ENCODE measurements around the gene RFPL2. TPM values are rescaled to one million over a fixed set of nuclear protein-coding genes. Genes with fewer than 3 reads are reported as not detected.

RFPL2 gene
- total RNA-seq, 2 experiments from 2014 or later = not detected

GRCh38 chr22:32217465-32217864 is 12.6 kb upstream of the RFPL2 start:
- intact Hi-C loops (cut with micrococcal nuclease) = no loop called here
- H3K36me3 Mint-ChIP-seq (ENCODE audit: low read depth) = no peaks in the 10 kb centered on the region
- no peak for TF ChIP-seq CTCF (IDR thresholded peaks at IDR 0.05)
- POLR2A ChIA-PET = no interaction called here
- no peaks in the 10 kb centered on the region for H3K4me1 Mint-ChIP-seq (ENCODE audit: low read depth)
- no peak overlapping the region for H3K27ac Mint-ChIP-seq
- no peak for ATAC-seq
- no peak for DNase-seq
- CTCF ChIA-PET = no interaction called here
- no peak overlapping the region for H3K4me3 Mint-ChIP-seq
- no peaks in the 10 kb centered on the region for H3K9me3 Mint-ChIP-seq
- peaks cover 13% of the 10 kb centered on the region for H3K27me3 Mint-ChIP-seq

DNA sequence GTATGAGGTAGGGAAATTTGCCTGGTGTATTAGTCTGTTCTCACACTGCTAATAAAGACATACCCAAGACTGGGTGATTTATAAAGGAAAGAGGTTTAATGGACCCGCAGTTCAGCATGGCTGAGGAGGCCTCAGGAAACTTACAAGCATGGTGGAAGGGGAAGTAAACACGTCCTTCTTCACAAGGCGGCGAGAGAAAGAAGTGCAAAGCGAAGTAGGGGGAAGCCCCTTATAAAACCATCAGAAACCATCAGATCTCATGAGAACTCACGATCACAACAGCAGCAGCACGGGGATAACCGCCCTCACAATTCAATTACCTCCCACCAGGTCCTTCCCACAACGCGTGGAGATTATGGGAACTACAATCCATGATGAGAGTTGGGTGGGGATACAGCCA is 12.0 kb upstream of the RFPL2 start:
- Mint-ChIP-seq H3K36me3 (ENCODE audit: low read depth) (no peaks in the 10 kb centered on the region), H3K27me3 (peaks cover 13% of the 10 kb centered on the region), H3K9me3 (no peaks in the 10 kb centered on the region), H3K4me3 (no peak overlapping the region), H3K27ac (no peak overlapping the region), H3K4me1 (ENCODE audit: low read depth) (no peaks in the 10 kb centered on the region)
- intact Hi-C loops (cut with micrococcal nuclease) = no loop called here
- no peak for ATAC-seq
- ChIA-PET CTCF (no interaction called here), POLR2A (no interaction called here)
- TF ChIP-seq CTCF (IDR thresholded peaks at IDR 0.05) = no peak
- DNase-seq = no peak

DNA sequence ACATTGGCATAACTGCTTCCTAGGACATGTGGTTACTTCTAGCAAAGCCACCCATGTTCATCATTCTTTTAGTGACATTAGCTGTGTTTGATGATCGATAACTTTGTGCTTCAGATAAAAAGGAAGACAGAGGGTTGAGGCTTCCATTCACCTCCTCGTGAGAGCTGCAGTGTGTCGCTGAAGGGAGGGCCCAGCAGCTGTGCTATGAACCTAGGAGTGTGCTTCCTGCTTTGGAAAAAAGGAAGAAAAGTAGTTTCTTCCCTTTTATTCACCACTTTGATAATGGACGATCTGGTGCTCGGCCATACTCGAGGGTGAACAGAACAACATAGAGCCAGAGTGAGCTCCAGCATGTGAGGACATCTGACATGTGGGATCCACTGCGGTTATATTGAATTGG is 6.1 kb upstream of the RFPL2 start:
- peaks cover 5% of the 10 kb centered on the region for H3K27me3 Mint-ChIP-seq
- no peaks in the 10 kb centered on the region for H3K9me3 Mint-ChIP-seq
- H3K4me1 Mint-ChIP-seq (ENCODE audit: low read depth) = no peaks in the 10 kb centered on the region
- H3K27ac Mint-ChIP-seq = no peak overlapping the region
- POLR2A ChIA-PET = interaction anchor here (0.6 to 1.3 kb wide), 3 partner anchors 135 to 253 kb away, joined by 3 to 5 read pairs (median 3); no protein-coding TSS in a partner anchor
- no peak for ATAC-seq
- DNase-seq = no peak
- no peaks in the 10 kb centered on the region for H3K36me3 Mint-ChIP-seq (ENCODE audit: low read depth)
- TF ChIP-seq CTCF (IDR thresholded peaks at IDR 0.05) = no peak
- intact Hi-C loops (cut with micrococcal nuclease) = no loop called here
- no peak overlapping the region for H3K4me3 Mint-ChIP-seq
- CTCF ChIA-PET = interaction anchor here (1.0 kb wide), 1 partner anchor 55 kb away, joined by 3 read pairs; no protein-coding TSS in a partner anchor

DNA sequence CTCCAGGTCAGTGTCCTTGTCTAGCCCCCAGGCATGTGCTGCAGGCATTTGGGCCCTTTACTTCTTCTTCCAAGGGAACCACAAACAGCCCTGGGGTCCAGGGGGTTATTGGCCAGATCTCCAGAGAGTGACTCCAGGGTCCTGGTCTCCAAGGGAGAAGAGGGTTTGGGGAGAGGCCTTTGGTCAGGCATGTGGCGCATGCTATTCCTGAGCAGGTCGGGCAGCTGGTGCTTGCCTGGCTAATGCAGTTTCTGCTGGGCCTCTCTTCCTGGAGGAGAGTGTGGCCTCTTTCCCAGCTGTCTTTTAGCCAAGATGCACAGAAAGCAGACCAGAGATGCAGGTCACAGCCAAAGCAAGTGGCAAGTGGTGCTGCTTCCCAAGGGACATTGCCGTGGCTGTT is 3.8 kb upstream of the RFPL2 start:
- Mint-ChIP-seq H3K36me3 (ENCODE audit: low read depth) (no peaks in the 10 kb centered on the region), H3K4me1 (ENCODE audit: low read depth) (peaks cover 1% of the 10 kb centered on the region), H3K27ac (no peak overlapping the region), H3K4me3 (no peak overlapping the region), H3K27me3 (peaks cover 10% of the 10 kb centered on the region), H3K9me3 (no peaks in the 10 kb centered on the region)
- TF ChIP-seq CTCF (IDR thresholded peaks at IDR 0.05) = no peak
- ChIA-PET POLR2A (no interaction called here), CTCF (no interaction called here)
- DNase-seq = no peak
- no peak for ATAC-seq
- intact Hi-C loops (cut with micrococcal nuclease) = no loop called here

GRCh38 chr22:32207971-32208480 is 3.2 kb upstream of the RFPL2 start:
- no peak for TF ChIP-seq CTCF (IDR thresholded peaks at IDR 0.05)
- intact Hi-C loops (cut with micrococcal nuclease) = no loop called here
- POLR2A ChIA-PET = no interaction called here
- DNase-seq (no peak), ATAC-seq (no peak)
- H3K27ac Mint-ChIP-seq = no peak overlapping the region
- CTCF ChIA-PET = interaction anchor here (0.9 to 1.6 kb wide), 2 partner anchors 11 to 231 kb away, joined by 3 to 4 read pairs; no protein-coding TSS in a partner anchor
- H3K36me3 Mint-ChIP-seq (ENCODE audit: low read depth) = no peaks in the 10 kb centered on the region
- H3K4me3 Mint-ChIP-seq = no peak overlapping the region
- no peaks in the 10 kb centered on the region for H3K9me3 Mint-ChIP-seq
- H3K4me1 Mint-ChIP-seq (ENCODE audit: low read depth) = peaks cover 8% of the 10 kb centered on the region
- peaks cover 14% of the 10 kb centered on the region for H3K27me3 Mint-ChIP-seq
